ENCODE data around the gene RIN3. TPM values are rescaled to one million over a fixed set of nuclear protein-coding genes. Genes with fewer than 3 reads are reported as not detected.

The RIN3 gene
- total and polyA plus RNA-seq, 10 of the 15 experiments (the other 5 are each of a cell fraction or from before 2014, with no cell fraction given): 0.91 to 23.3 (median 6.3) TPM

DNA sequence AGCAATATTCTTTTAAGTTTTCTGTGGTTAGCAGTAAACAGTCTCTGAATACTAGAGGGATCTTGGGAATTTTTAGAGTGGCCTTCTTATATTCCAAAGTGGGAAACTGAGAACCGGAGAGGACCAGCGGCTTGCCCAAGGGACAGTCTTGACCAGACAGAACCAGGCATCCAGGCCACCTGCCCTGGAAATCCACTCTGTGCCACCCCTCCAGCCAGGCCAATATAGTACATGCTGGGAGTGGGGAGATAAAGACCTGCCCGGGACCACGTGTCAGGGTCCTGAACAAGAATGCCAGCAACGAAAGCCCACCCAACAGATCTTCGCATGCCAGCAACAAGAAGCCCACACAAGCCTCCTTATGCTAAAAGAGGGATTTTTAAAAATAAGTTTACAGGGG lies 49.4 kb upstream of the RIN3 start:
- intact Hi-C loops (cut with micrococcal nuclease; ENCODE audit: unreplicated experiment): no loop called here
- Histone ChIP-seq H3K4me1 (ENCODE audit: control insufficient read depth, insufficient read depth, low read length) (peaks cover 16% of the 10 kb centered on the region), H3K4me2 (ENCODE audit: control insufficient read depth, insufficient read depth) (no peak overlapping the region), H3K9ac (ENCODE audit: control insufficient read depth, insufficient read depth, low read length) (no peak overlapping the region), H3K27me3 (replicated peaks in 1 of 2; ENCODE audit: control insufficient read depth in 2 of 2, insufficient read depth in 2 of 2, low read length in 1 of 2) (no peaks in the 10 kb centered on the region), H3K4me3 (no peak overlapping the region), H4K20me1 (ENCODE audit: control insufficient read depth, insufficient read depth) (no peaks in the 10 kb centered on the region), H3K36me3 (ENCODE audit: control insufficient read depth in 2 of 2, insufficient read depth in 2 of 2, low read length in 1 of 2) (no peaks in the 10 kb centered on the region), H3K79me2 (ENCODE audit: control insufficient read depth, insufficient read depth, low read length) (no peaks in the 10 kb centered on the region), H3K27ac (ENCODE audit: control insufficient read depth, insufficient read depth) (no peak overlapping the region), H3K9me3 (replicated peaks; ENCODE audit: control insufficient read depth, insufficient read depth, low read length) (peaks cover 7% of the 10 kb centered on the region; the same call in 2 of the 3 replicates), H2AFZ (ENCODE audit: control insufficient read depth, low read depth, low read length) (no peak overlapping the region)
- FAIRE-seq (no peak), DNase-seq (ENCODE audit: low read depth, low spot score) (no peak), ATAC-seq (no peak)
- no TSS peak for BruUV-seq (replicated peaks)
- RAD21 ChIA-PET (ENCODE audit: unreplicated experiment): no interaction called here
- POLR2A ChIA-PET: no interaction called here
- TF ChIP-seq CBFB (IDR thresholded peaks at IDR 0.05; ENCODE audit: low read depth): no peak
- TF ChIP-seq POLR2AphosphoS2 (IDR thresholded peaks at IDR 0.05; ENCODE audit: low read depth, low read length): no peak
- no peak for TF ChIP-seq NFYA (IDR thresholded peaks at IDR 0.05; ENCODE audit: borderline replicate concordance, low read depth, low read length)
- no peak for TF ChIP-seq NFXL1 (IDR thresholded peaks at IDR 0.05; ENCODE audit: borderline replicate concordance)
- no peak for TF ChIP-seq ATF7 (IDR thresholded peaks at IDR 0.05; ENCODE audit: low read depth)
- CTCF ChIA-PET: no interaction called here
- in situ Hi-C loops (cut with MboI): no loop called here
- SMC1A ChIA-PET (ENCODE audit: uncharacterized antibody, unreplicated experiment): no interaction called here
- WGBS (ENCODE audit: insufficient coverage, insufficient replicate concordance, low lambda C conversion rate, missing lambda C conversion rate): 86% methylated on average over 6 of the region's 6 CpGs

DNA sequence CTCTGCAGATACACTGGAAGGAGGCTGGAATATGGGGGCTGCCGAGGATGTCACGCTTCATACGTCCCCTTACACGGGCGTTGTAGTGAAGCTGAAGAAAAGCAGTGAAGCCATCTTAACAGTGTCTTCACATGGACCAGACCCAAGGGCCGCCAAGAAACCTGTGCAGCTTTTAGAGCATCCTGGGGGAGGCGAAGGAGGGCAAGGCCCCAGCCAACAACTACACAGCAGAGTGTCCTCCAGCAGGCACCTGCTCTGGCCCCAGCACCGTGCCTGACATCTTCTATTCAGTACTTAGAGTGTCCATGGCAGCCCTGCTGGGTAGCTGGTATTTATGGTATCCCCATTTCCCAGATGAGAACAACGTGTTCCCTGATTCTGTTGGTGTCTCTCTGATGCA lies 48.9 kb upstream of the RIN3 start:
- TF ChIP-seq PAX8 (IDR thresholded peaks at IDR 0.05): no peak
- TF ChIP-seq TCF7 (IDR thresholded peaks at IDR 0.05; ENCODE audit: borderline replicate concordance): no peak
- RAD21 ChIA-PET (ENCODE audit: unreplicated experiment): no interaction called here
- Histone ChIP-seq H3K4me1 (ENCODE audit: control insufficient read depth, insufficient read depth, low read length) (peaks cover 16% of the 10 kb centered on the region), H4K20me1 (ENCODE audit: control insufficient read depth, insufficient read depth) (no peaks in the 10 kb centered on the region), H3K4me2 (ENCODE audit: control insufficient read depth, insufficient read depth) (no peak overlapping the region), H3K9me3 (replicated peaks; ENCODE audit: control insufficient read depth, insufficient read depth, low read length) (peaks cover 7% of the 10 kb centered on the region; the same call in 2 of the 3 replicates), H3K79me2 (ENCODE audit: control insufficient read depth, insufficient read depth, low read length) (no peaks in the 10 kb centered on the region), H3K27me3 (replicated peaks in 1 of 2; ENCODE audit: control insufficient read depth in 2 of 2, insufficient read depth in 2 of 2, low read length in 1 of 2) (no peaks in the 10 kb centered on the region), H3K4me3 (no peak overlapping the region), H3K9ac (ENCODE audit: control insufficient read depth, insufficient read depth, low read length) (no peak overlapping the region), H3K36me3 (ENCODE audit: control insufficient read depth in 2 of 2, insufficient read depth in 2 of 2, low read length in 1 of 2) (no peaks in the 10 kb centered on the region), H3K27ac (ENCODE audit: control insufficient read depth, insufficient read depth) (no peak overlapping the region), H2AFZ (ENCODE audit: control insufficient read depth, low read depth, low read length) (no peak overlapping the region)
- POLR2A ChIA-PET: no interaction called here
- BruUV-seq (replicated peaks): no TSS peak
- DNase-seq (ENCODE audit: low read depth, low spot score): no peak
- intact Hi-C loops (cut with micrococcal nuclease; ENCODE audit: unreplicated experiment): no loop called here
- SMC1A ChIA-PET (ENCODE audit: uncharacterized antibody, unreplicated experiment): interaction anchor here (1.8 kb wide), 1 partner anchor 42 kb away, joined by 4 read pairs; no protein-coding TSS in a partner anchor
- FAIRE-seq: no peak
- in situ Hi-C loops (cut with MboI): no loop called here
- WGBS (ENCODE audit: insufficient coverage, insufficient replicate concordance, low lambda C conversion rate, missing lambda C conversion rate): 64% methylated on average over 9 of the region's 9 CpGs
- no peak for ATAC-seq
- CTCF ChIA-PET: interaction anchor here (0.5 to 0.9 kb wide), 3 partner anchors 10 to 256 kb away, joined by 3 to 6 read pairs (median 3); no protein-coding TSS in a partner anchor
